Spleen (tissue), 11 donors: ENCODE data around the gene ADCY1. TPM values are rescaled to one million over a fixed set of nuclear protein-coding genes. Genes with fewer than 3 reads are reported as not detected.

Experiments
- DNase-seq: peaks from one replicate; pipeline ENCODE4 v3.0.0-alpha.2; 2020
- H3K27ac ChIP-seq, 8 donors: fragments of 200-600 bp; sonication (generic) in 7 of 8; 1 replicate in 4 of 8; 2 replicates in 4 of 8; pipeline versions ENCODE4 v1.5.0 to v1.8.0; 2016 to 2021; ENCODE audit warnings: inconsistent platforms in 4 of 8, mild to moderate bottlenecking in 4 of 8, moderate library complexity in 1 of 8
- H3K27me3 ChIP-seq, 7 donors: fragments of 200-600 bp; sonication (generic) in 6 of 7; replicated peaks in 1 of 7; 1 replicate in 4 of 7; 2 replicates in 3 of 7; pipeline versions ENCODE4 v1.5.0 to v1.8.0; 2016 to 2021; ENCODE audit warnings: inconsistent platforms in 3 of 7, mild to moderate bottlenecking in 1 of 7
- H3K36me3 ChIP-seq, 6 donors: fragments of 200-600 bp; sonication (generic) in 5 of 6; 1 replicate in 4 of 6; 2 replicates in 2 of 6; pipeline versions ENCODE4 v1.5.0 to v1.8.0; 2016 to 2021; ENCODE audit warnings: inconsistent platforms in 2 of 6
- H3K4me1 ChIP-seq, 6 donors: fragments of 200-600 bp; sonication (generic) in 5 of 6; 1 replicate in 3 of 6; 2 replicates in 3 of 6; pipeline versions ENCODE4 v1.5.0 to v1.8.0; 2016 to 2021; ENCODE audit warnings: inconsistent platforms in 3 of 6
- H3K4me3 ChIP-seq, 8 donors: fragments of 200-600 bp; sonication (generic) in 7 of 8; 1 replicate in 4 of 8; 2 replicates in 4 of 8; pipeline versions ENCODE4 v1.5.0 to v1.8.0; 2016 to 2021; ENCODE audit warnings: inconsistent platforms in 4 of 8, mild to moderate bottlenecking in 4 of 8, moderate library complexity in 2 of 8
- H3K9me3 ChIP-seq, 8 donors: fragments of 200-600 bp; sonication (generic) in 7 of 8; 1 replicate in 4 of 8; 2 replicates in 4 of 8; pipeline versions ENCODE4 v1.5.0 to v1.8.0; 2016 to 2021; ENCODE audit warnings: inconsistent platforms in 4 of 8
- POLR2A ChIP-seq, 3 donors: fragments of 450-650 bp; IDR thresholded peaks; one replicate each; pipeline ENCODE4 v1.5.1; 2017; ENCODE audit warnings: antibody characterized with exemption in 3 of 3, mild to moderate bottlenecking in 1 of 3
- POLR2AphosphoS5 ChIP-seq, 3 donors: sonication (generic); formaldehyde crosslinking; IDR thresholded peaks; one replicate each; pipeline ENCODE4 v1.5.1; 2017; ENCODE audit warnings: antibody characterized with exemption in 3 of 3
- WGBS, 5 donors: extraction: QIAGEN DNeasy Blood & Tissue Kit in 3 of 5; methylation state at CpG; one replicate each; pipeline versions ENCODE4 v1.1.5 to v1.1.7; 2013 to 2018; 5-methylcytosine and 5-hydroxymethylcytosine counted together
- intact Hi-C: fragments of 100-400 bp; cut with DNase I; formaldehyde crosslinking; loops from one replicate; pipeline ENCODE4 v1.15.0; 2023; ENCODE audit warnings: low total_unique reads
- polyA plus RNA-seq, 3 donors: library from polyadenylated mRNA; stranded (reverse); fragments of 200-250 nt; gene quantifications; one replicate each; pipeline ENCODE4 v1.2.1, GENCODE V29; 2013
- total RNA-seq, 7 donors: library from RNA; depleted of rRNA in 3 of 7; stranded (reverse); fragments of >200 nt in 3 of 7; fragmentation: NEBNext Ultra II Directional in 4 of 7; extraction: Animal tissue kit (Norgen Biotek cat#: 25700) in 4 of 7; gene quantifications; one replicate each; pipeline versions ENCODE4 v1.1.0 to v1.2.1, GENCODE V29; 2016 to 2021
- TF ChIP-seq, protein P1 (sequence below), 11 experiments: fragments of 200-600 bp in 7 of 11; fragments of 450-650 bp in 4 of 11; sonication (generic) in 4 of 11; IDR thresholded peaks in 8 of 11; conservative IDR thresholded peaks in 3 of 11; 1 replicate in 7 of 11; 2 replicates in 4 of 11; pipeline versions ENCODE4 v1.4.0 to v1.8.0; 2016 to 2021; ENCODE audit warnings: antibody characterized with exemption in 11 of 11, inconsistent platforms in 4 of 11, mild to moderate bottlenecking in 1 of 11
- donor health status: healthy with polysubstance abuse.
- donor health status: DM: no; HTN: no; CAD: no; lungs with moderate emphysema.
- donor health status: DM: no; HTN: no; CAD: no.
- donor health status: Bipolar disorder and iron deficiency.
- donor health status: healthy.
- donor health status: DM: no; HTN: no; CAD: no.
- donor health status: DM: yes; HTN: yes; CAD: no.

Gene ADCY1
- total and polyA plus RNA-seq, 10 donors, result 0.05 to 6.6 (median 1.8) TPM

DNA sequence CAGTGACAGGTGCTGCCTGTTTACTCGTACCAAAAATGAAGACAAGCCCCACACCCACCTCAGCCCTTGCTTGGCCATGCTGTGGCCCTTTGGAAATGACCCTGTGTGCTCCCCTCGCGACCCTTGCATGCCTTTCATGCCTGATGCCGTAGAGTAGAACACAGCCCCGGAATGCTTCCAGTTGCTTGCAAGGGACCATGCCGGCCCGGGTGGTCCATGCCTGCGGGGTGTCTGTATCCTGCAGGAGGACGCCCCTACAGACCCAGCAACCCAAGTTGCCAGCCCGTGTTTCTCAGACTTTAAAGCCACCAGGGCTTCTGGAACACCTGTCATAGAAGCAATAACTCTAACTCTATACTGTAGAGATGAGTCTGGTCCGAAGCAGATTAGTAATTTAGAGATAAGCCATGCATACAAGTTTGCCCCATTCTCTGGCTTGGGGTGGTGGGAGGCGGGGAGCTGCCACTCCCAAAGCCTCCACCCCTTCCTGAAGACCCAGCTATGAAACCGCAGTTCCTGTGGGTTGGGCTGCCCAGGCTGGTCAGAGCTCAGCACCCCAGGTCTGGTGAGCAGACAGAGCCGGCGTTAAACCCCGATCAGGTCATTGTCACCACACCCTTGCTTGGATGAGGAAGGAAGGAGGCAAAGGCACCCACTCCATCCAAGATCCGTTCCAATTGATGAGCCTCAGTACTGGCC is 143.5 kb downstream of the ADCY1 start:
- Histone ChIP-seq H3K4me1 (no peaks in the 10 kb centered on the region), H3K9me3 (no peaks in the 10 kb centered on the region)
- 77 to 87% (median 81%) methylated on average over 15 to 17 of the region's 17 CpGs for whole genome bisulfite sequencing, 5 donors

DNA sequence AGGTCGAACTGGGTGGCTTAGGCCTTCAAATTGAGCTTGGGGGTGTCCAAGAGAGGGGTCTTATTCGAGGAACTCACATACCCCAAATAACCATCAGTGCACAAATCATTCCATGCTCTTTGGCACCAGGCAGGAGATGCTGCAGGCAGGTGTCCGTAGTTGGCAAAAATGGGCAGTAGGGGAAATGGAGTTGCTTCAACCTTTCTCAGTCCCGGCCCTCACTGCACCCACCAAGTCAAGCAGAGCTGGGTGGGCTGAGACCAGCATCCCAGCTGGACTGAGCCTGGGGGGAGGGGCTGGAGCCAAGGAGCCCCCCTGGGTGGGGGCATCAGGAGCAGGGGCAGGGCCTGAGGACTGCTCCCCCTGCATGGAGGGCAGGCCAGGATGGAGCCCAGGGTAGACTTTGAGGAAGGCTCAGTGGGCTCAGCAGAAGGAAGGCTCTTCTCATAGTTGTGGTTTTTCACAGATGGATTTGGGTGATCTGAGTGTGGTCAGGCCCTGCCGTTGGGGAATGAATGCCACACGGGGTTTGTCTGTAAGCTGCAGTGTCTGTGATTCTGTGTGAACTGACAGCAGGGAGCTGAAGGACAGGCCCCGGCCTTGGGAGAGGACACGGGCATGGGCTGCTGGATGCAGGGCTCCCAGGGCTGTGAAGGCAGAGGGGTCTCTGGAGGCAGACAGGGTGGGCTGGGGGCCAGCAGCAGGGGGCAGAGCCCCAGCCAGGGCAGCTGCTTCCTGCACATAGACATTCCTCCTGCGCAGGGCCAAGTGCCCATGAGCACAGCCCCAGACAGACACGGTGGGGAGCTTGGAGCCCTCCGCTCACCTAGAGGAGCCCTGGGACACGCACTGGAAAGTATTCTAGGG is 144.5 kb downstream of the ADCY1 start:
- no peaks in the 10 kb centered on the region for H3K9me3 ChIP-seq
- H3K27ac ChIP-seq, result no peak overlapping the region
- intact Hi-C loops, result no loop called here
- WGBS, 5 donors, result 54 to 69% (median 63%) methylated on average over 9 to 12 of the region's 12 CpGs
- H3K4me3 ChIP-seq, result no peak overlapping the region
- H3K4me1 ChIP-seq, result no peaks in the 10 kb centered on the region
- TF ChIP-seq POLR2AphosphoS5 (IDR thresholded peaks at IDR 0.05), result peak in 1 of 3 donors; percentile 35
- TF ChIP-seq, protein P1, sequence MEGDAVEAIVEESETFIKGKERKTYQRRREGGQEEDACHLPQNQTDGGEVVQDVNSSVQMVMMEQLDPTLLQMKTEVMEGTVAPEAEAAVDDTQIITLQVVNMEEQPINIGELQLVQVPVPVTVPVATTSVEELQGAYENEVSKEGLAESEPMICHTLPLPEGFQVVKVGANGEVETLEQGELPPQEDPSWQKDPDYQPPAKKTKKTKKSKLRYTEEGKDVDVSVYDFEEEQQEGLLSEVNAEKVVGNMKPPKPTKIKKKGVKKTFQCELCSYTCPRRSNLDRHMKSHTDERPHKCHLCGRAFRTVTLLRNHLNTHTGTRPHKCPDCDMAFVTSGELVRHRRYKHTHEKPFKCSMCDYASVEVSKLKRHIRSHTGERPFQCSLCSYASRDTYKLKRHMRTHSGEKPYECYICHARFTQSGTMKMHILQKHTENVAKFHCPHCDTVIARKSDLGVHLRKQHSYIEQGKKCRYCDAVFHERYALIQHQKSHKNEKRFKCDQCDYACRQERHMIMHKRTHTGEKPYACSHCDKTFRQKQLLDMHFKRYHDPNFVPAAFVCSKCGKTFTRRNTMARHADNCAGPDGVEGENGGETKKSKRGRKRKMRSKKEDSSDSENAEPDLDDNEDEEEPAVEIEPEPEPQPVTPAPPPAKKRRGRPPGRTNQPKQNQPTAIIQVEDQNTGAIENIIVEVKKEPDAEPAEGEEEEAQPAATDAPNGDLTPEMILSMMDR (IDR thresholded peaks at IDR 0.05 in 8 of 11, conservative IDR thresholded peaks at IDR 0.05 in 3 of 11), result no peak
- no peak for TF ChIP-seq POLR2A (IDR thresholded peaks at IDR 0.05)
- no peak for DNase-seq
- H3K36me3 ChIP-seq, result peaks cover 0 to 19% (median 10%) of the 10 kb centered on the region in 6 donors
- H3K27me3 ChIP-seq, result no peaks in the 10 kb centered on the region

More for the DNA sequence above, 143.5 kb downstream of the ADCY1 start:
- intact Hi-C loops, result no loop called here
- no peak for DNase-seq
- Histone ChIP-seq H3K4me3 (no peak overlapping the region), H3K36me3 (peaks cover 0 to 8% (median 4%) of the 10 kb centered on the region in 6 donors), H3K27me3 (no peaks in the 10 kb centered on the region), H3K27ac (no peak overlapping the region)
- TF ChIP-seq POLR2AphosphoS5 (IDR thresholded peaks at IDR 0.05) (no peak), POLR2A (IDR thresholded peaks at IDR 0.05) (no peak)
- TF ChIP-seq, protein P1 (IDR thresholded peaks at IDR 0.05 in 8 of 11, conservative IDR thresholded peaks at IDR 0.05 in 3 of 11), result no peak

DNA sequence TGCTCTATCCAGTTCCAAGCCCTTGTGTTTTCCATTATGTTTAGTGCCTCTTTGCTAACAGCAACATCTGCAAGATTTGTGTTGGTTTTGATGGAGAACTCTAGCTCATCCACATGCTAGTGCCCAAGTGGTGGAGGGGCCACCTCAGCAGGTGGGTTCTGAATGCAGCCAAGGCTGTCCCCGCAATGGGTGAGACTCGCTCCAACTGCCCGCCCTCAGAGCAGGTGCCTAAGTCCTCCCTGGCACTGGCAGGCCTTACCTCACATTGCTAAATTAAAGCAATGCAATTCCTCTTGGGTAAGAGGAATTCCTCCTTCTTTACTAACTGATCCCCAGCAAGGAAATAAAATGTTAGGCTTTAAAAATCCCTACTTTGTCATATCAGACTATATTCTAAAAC is 146.8 kb downstream of the ADCY1 start:
- peak in 1 of 3 donors; percentile 25 for TF ChIP-seq POLR2AphosphoS5 (IDR thresholded peaks at IDR 0.05)
- TF ChIP-seq, protein P1 (IDR thresholded peaks at IDR 0.05 in 8 of 11, conservative IDR thresholded peaks at IDR 0.05 in 3 of 11), result no peak
- TF ChIP-seq POLR2A (IDR thresholded peaks at IDR 0.05), result no peak
- H3K27ac ChIP-seq, result no peak overlapping the region
- peaks cover 0 to 42% (median 27%) of the 10 kb centered on the region in 6 donors for H3K36me3 ChIP-seq
- no peaks in the 10 kb centered on the region for H3K9me3 ChIP-seq
- no peak overlapping the region for H3K4me3 ChIP-seq
- no peaks in the 10 kb centered on the region for H3K4me1 ChIP-seq
- H3K27me3 ChIP-seq, result no peaks in the 10 kb centered on the region
- intact Hi-C loops, result no loop called here
- no peak for DNase-seq
- 88 to 100% (median 98%) methylated on average over 1 to 3 of the region's 3 CpGs for WGBS, 5 donors
